NCI-H2227 (cell line): ENCODE results near the gene KCNQ1OT1.
"Not testable (repeated sequence)": the region's sequence is repeated elsewhere in the genome, so short reads cannot be mapped to it uniquely, and the experiment has no call there.

ENCODE experiments used
- DNase-seq: peaks from one replicate; lab custom pipeline; 2025; ENCODE audit not compliant: unreplicated experiment; lab: John Stamatoyannopoulos, UW

Gene KCNQ1OT1

DNA sequence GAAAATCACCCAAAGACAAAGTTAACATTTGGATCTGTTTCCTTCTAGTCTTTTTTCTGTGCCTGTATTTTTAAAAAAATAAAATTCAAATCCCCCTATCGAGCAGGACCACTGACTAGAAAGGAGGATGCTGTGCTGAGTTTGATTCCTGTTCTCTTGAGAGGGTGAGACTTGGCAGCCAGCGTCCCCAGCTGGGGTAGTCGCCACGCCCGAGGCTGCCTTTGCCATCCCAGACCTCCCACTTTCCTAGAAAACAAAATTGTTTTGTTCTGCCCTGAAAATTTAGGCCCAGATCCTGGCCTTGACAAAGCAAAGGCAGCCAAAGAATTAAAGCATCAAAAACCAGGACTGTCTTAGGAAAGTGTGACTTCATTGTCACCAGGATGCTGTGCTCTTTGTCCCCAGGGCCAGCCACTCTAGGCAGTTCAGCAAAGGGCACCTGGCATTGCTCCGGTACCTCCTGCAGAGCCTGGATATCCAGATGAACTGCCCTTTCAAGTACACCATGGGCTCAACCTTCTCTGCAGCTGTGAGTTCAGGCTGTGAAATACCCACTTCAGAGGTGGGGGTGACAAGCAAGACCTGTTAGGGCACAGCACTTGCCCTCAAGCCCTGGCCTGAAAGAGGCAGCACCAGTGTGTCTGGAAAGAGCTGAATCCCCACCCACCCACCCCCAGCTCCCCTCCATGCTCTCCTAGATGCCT lies 44.6 kb downstream of the KCNQ1OT1 start:
- no peak for DNase-seq

DNA sequence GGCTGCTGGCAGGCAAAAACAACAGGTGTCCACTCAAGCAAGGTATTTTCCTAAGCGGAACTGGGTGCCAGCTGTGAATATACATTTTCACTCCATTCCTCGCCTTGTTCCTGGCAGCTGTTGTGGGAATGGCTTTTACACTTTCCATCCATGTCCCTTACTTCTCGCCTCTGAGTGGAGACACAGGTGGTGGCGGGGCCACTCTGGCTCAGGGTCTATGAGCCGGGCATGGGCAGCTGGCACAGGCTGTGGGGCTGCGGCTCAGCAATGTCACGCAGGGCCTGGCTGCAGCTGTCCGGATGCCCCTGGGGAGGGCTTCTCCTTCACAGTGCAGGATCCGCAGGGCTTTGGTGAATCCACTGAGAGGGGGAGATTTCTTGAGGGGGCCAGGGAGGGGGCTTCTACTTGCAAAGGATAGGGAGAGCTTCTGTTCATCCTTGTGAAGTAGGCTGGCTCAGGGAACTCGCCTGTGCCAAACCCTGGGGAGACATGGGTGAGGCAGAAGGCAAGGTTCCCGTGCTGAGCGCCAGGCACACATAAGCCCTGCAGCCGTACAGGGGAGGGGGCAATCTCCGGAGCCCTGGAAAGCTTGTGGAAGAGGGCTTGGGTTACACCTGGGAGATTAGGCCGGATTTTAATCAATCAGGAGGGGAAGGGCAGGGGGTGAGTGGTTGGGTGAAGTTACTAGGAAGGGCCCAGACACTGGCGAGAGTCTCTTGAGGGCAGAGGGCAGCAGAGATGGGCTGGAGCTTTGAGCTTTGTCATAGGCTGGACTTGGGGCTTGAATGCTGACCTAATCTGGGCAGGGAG lies 45.7 kb downstream of the KCNQ1OT1 start:
- no peak for DNase-seq

DNA sequence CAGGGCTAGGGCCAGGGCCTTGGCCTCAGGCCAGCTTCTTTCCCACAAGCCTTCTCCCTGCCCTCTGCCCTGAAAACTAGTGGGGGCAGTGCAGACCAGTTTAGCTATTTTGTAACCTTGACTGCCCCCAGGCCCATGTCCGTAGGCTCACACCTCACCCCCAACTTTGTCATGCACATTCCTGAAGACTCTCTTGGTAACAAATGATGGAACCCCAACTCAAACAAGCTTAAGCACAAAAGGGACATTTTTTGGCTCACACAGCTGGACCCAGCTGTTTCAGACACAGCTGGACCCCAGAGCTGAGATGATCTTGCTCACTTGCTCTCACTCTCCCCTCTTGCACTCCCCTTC lies 46.6 kb downstream of the KCNQ1OT1 start:
- DNase-seq = no peak

DNA sequence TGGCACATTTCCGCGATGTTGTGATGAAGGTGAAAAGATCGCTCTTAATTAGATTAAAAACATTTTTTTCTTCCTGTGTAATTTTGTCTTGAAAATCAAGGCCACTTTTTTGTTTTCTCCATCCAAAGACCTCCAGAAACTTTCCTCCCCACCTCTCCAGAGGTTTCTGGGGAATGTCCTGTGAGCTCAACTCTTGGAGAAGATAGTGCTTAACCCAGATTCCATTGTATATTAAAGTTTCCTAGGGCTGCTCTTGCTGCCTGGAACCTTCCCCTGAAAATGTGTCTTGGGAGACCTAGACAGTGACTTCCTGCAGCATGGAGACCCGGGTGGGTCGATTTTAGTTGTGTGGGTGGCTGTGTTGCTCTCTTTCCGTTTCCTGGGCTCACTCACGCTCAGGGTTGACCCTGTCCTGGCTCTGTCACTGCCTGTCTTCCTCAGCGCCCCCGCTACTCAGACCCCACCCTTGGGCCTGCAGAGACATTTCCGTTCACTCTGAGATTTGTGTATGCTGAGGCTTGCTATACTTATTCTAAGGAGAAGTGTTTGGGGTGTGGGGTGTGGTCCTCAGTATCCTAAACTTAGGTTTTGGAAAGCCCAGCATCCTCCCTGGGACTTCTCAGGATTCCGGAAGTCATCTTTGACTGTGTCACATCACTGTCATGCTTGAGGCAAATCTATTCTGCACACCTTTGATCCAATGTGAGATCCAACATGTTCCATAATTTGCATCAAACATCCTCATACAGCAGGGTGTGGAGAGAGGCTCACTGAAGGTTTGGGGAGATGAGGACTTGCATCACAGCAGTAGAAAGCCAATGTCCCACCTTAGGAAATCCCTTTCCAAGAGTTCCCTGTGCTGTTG lies 47.2 kb downstream of the KCNQ1OT1 start:
- DNase-seq = no peak

DNA sequence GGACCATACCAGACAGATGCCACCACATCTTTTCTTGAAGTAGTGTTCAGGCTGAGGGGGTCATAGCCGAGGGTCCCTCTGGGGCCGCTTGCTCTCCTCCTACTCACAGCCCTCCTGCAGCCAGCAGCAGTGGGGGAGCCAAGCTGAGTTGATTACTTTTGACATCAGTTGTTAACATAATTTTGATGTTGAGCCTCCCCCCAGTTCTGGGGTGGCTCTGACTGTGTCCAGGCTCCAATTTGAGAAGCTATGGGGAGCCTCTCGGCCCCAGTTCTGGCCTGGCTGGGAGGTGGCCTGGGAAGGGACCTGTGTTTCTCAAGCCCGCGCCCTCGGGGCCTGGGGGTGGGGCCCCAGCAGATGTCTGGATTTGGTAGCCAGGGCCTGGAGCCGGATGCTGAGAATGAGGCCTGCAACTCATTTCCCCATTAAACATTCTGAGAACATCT lies 47.9 kb downstream of the KCNQ1OT1 start:
- no peak for DNase-seq

DNA sequence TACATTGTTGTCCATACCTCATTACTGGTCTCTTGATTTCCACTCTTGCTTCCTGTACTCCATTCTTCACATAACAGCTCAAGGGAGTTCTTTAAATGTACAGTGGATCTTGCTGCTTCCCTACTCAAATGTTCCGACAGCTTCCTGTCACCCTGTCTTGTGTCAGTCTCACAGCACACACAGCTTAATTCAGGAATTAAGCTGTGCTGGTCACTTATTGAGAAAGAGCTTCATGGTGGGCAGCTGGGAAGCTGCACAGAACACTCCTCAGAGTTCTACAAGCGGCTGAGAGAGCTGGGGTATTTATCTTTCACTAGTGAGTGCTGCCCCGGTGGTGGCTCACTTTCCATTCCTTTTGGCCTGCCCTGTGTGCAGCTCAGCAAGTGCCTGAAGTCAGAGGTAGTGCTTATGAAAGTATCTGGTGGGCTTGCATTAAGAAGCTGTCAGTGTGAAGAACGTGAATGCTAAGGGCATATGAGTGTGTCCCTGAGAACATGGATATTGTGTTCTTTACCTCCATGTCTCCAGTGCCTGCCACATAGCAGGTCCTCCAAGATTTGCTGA lies 48.7 kb downstream of the KCNQ1OT1 start:
- DNase-seq = no peak

DNA sequence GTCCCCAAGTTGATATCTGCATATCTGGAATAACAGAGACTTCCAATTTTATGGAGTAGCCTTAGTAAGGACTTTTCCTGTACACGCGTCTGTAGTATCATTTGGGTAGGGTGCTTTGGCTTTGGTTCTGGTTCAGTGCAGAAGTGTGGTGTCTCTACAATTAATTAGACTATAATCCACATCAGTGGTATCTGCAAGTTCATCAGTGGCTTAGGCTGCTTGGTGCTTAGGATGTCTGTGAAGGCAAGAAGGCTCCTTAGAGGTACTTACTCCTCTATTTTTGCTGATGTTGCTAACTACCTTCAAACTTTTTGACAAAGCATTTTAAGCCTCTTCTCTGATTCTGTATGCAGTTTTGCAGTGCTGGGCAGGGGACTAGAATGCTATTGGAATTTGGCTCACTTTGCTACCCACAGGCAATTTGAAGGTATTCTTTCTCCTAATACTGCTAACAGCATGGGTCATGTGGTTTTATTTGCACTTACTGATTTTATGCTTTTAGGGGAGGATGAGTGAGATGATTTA lies 49.4 kb downstream of the KCNQ1OT1 start:
- DNase-seq = no peak

DNA sequence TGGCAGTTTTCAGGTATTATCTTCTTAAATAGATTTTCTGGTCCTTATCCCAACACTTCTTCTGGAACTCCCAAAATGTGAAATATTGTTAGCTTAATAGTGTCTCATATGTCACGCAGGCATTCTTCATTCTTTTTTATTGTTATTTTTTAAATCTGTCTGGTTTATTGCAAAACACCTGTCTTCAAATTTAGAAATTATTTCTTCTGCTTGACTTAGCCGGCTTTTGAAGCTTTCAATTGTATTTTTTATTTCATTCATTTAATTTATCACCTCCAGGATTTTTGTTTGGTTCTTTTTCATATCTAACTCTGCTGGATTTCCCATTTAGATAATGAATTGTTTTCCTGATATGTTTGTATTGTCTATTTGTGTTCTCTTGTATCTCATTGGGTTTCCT lies 49.9 kb downstream of the KCNQ1OT1 start:
- no peak for DNase-seq

DNA sequence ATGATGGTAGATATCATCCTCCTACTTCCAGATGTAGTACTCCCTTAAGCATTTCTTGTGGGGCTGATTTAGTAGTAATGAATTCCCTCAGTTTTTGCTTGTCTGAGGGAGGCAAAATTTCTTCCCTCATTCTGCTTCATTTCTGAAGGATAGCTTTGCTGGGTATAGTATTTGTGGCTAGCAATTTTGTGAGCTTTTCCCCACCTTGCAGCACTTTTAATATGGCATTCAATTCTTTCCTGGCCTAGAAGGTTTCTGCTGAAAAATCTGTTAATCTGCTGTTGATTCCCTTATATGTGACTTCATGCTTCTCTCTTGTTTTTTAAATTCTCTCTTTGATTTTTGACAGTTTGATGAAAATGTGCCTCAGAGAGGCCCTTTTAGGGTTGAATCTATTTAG lies 50.4 kb downstream of the KCNQ1OT1 start:
- DNase-seq = no peak

DNA sequence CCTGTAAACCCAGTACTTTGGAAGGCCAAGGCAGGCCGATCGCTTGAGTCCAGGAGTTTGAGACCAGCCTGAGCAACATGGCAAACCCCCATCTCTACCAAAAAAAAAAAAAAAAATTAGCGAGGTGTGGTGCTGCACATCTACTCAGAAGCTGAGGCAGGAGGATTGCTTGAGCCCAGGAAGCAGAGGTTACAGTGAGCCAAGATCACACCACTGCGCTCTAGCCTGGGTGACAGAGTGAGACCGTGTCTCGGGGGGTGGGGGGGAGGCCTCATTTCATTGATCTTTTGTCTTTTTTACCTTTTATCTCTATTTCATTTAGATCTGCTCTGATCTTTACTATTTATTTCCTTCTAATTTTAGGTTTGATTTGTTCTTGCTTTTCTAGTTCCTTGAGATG lies 51.8 kb downstream of the KCNQ1OT1 start:
- no peak for DNase-seq

DNA sequence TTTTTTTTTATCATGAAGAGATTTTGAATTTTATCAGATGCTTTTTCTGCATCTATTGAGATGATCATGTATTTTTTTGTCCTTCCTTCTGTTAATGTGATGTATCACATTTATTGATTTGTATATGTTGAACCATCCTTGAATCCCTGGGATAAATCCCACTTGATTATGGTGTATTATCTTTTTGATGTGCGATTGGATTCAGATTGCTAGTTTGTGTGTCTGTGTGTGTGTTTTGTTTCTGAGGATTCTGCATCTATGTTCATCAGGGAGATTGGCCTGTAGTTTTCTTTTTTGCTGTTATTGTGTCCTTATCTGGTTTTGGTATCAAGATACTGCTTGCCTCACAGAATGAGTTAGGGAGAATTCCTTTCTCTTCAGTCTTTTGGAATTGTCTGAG lies 52.6 kb downstream of the KCNQ1OT1 start:
- DNase-seq = no peak

DNA sequence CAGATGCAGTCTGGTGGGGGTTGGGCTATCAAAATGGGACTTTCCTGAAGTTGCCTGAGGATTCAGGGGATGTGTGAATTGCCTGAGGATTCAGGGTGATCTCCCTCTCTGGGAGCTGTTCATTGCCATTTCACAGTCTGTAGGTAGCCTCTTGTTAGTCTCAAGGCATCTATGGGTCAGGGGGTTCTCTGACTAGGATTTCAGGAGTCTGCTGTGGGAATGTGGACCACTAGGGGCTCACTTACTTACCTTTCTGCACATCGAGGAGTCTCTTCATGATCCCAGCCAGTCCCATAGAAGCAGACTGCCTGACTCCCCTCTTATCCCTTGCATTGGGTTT lies 54.0 kb downstream of the KCNQ1OT1 start:
- no peak for DNase-seq

DNA sequence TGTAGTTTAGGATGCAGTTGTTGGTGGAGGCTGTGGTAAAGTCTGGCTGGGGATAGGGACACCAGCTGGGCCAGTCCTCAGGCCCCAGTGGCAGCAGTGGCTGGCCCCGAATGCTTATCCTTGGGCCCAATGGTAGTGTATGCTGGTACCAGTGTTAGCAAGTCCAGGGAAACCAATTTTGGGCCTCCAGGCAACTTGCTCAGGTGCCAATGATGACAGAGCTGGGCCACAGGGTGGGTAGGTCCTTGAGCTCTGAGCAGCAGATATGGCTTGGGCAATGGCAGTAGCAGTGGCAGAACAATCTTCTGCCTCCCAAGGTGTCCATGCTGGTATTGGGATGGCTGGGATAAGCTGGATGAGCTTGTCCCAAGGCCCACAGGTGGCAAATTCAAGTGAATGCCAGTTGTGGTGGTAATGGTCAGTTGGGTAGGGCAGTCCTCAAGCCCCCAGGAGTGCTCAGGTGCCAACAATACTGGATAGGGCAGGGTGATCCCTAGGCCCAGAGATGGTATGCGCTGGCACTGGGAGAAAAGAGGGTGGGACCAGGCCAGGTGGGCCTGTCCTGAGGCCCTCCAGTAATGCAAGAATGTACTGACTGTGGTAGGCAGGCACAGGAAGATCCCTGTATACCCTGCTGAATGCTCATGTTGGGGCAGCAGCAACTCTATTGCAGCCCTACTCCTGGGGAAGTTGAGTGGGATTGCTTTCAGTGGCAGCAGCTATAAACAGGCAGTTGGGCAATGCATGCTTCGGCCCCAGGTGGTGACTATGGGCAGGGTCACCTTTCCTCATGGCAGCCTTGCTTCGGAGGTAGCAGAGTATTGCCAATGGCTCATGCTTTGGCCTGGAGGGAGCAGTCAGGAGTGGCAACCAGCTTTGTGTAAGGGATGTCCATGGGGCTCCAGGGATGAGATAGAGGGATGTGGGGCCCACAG lies 54.7 kb downstream of the KCNQ1OT1 start:
- no peak for DNase-seq

DNA sequence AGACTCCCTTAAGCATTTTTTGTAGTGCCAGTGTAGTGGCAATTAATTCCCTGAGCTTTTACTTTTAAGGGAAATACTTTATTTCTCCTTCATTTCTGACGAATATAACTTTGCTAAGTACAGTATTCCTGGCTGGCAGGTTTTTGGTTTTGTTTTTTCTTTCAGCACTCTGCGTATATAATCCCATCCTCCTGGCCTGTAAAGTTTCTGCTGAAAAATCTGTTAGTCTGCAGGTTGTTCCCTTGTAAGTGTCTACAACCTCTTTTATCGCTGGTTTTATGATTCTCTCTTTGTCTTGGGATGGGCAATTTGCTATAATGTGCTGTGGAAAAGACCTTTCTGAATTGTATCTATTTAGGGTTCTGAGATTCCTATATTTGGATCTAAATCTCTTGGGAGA lies 56.0 kb downstream of the KCNQ1OT1 start:
- DNase-seq = no peak

DNA sequence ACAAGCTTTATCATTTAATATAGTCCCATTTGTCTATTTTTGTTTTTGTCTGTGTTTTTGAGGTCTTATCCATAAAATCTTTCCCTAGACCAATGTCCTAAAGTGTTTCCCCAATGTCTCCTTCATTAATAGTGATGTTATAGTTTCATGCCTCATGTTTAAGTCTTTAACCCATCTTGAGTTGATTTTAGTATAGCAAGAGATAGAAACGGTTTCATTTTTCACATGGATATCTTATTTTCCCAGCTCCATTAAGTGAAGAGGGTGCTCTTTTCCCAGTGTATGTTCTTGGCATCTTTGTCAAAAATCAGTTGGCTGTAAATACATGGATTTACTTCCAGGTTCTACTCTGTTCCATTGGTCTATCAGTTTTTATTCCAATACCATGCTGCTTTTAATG lies 58.2 kb downstream of the KCNQ1OT1 start:
- DNase-seq = no peak

DNA sequence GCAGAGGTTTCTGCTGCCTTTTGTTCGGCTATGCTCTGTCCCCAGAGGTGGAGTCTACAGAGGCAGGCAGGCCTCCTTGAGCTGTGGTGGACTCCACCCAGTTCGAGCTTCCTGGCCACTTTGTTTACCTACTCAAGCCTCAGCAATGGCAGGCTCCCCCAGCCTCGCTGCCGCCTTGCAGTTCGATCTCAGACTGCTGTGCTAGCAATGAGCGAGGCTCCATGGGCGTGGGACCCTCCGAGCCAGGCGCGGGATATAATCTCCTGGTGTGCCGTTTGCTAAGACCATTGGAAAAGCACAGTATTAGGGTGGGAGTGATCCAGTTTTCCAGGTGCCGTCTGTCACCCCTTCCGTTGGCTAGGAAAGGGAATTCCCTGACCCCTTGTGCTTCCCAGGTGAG lies 60.0 kb downstream of the KCNQ1OT1 start:
- DNase-seq = not testable (repeated sequence)

DNA sequence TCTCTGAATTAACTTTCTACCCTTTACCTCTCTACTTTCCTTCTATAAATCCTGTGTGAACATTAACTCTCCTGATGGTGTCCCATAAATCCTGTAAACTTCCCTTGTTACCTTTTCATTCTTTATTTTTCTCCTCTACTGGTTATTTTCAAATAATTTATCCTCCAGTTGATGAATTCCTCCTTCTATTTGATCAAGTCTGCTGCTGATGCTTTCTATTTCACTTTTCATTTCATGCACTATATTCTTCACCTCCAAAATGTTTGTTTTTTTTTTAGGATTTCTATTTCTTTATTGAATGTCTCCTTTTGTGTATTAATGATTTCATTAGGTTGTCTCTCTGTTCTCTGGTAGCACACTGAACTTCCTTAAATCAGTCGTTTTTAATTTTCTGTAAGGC lies 68.6 kb downstream of the KCNQ1OT1 start:
- DNase-seq = no peak

DNA sequence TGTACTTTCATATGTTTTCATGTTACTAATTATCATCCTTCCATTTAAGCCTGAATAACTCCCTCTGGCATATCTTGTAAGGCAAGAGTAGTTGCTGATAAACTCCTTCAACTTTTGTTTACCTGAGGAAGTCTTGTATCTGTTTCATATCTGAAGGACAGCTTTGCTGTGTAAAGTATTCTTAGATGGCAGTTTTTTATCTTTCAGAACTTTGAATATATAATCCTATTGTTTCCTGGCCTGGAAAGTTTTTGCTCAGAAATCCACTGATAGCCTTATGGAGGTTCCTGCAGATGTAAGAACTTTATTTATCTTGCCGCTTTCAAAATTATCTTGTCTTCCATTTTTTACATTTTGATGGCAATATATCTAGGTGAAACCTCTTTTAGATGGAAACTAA lies 69.1 kb downstream of the KCNQ1OT1 start:
- no peak for DNase-seq

DNA sequence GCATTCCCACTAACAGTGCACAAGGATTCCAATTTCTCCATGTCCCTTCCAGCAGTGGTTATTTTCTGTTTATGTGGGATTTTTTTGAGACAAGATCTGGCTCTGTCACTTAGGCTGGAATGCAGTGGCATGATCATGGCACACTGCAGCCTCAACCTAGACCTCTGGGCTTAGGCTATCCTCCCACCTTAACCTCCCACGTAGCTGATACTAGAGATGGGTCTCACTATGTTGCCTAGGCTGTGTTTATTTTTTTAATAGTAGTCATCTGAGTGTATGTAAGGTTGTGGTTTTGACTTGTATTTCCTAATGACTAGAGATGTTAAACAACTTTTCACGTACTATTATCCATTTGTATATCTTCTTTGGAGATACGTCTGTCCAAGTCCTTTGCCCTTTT lies 74.6 kb downstream of the KCNQ1OT1 start:
- DNase-seq = no peak

DNA sequence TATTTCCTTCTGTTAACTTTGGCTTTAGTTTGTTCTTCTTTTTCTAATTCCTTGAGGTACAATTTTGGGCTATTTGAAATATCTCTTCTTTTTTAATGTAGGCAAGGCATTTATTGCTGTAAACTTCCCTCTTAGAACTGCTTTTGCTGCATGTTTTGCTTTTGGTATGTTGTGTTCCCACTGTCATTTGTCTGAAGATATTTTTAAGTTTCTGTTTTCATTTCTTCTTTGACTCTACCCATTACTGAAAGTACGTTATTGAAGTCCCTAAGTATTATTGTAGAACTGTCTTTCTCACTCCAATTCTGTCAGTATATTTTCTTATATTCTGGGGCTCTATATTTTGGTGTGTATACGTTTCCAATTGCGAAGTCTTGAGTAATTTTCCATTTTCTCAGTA lies 77.9 kb downstream of the KCNQ1OT1 start:
- DNase-seq = no peak
